GM21526 (cell line): ENCODE results near the gene CEACAM1.
"Not testable (repeated sequence)": the region's sequence is repeated elsewhere in the genome, so short reads cannot be mapped to it uniquely, and the experiment has no call there.

ENCODE experiments used
- ATAC-seq: cut with Tn5 transposase; IDR thresholded peaks from one replicate; pipeline ENCODE4 v1.9.1; 2021; ENCODE audit warnings: moderate library complexity; ENCODE audit not compliant: unreplicated experiment, low FRiP score

The CEACAM1 gene

GRCh38 chr19:42514449-42514848, 13.8 kb downstream of the CEACAM1 start:
- no peak for ATAC-seq

- no peak for ATAC-seq
These were observed 15.5 kb downstream of the CEACAM1 start for GRCh38 chr19:42512743-42513304.

- ATAC-seq = no peak
These were observed 16.1 kb downstream of the CEACAM1 start for GRCh38 chr19:42512130-42512636.

GRCh38 chr19:42511340-42511739, 16.9 kb downstream of the CEACAM1 start:
- ATAC-seq = no peak

GRCh38 chr19:42508892-42509444, 19.3 kb downstream of the CEACAM1 start:
- no peak for ATAC-seq

- no peak for ATAC-seq
These were observed 23.2 kb downstream of the CEACAM1 start for GRCh38 chr19:42505066-42505465.

- ATAC-seq = no peak
These were observed 26.5 kb downstream of the CEACAM1 start for GRCh38 chr19:42501733-42502132.

GRCh38 chr19:42501243-42501642, 27.0 kb downstream of the CEACAM1 start:
- ATAC-seq = not testable (repeated sequence)

- ATAC-seq = no peak
These were observed 30.0 kb downstream of the CEACAM1 start for GRCh38 chr19:42498169-42498757.

- ATAC-seq = peak; percentile 55
These were observed 30.7 kb downstream of the CEACAM1 start for GRCh38 chr19:42497492-42498168.

- ATAC-seq = no peak
These were observed 31.7 kb downstream of the CEACAM1 start for GRCh38 chr19:42496460-42497133.

- ATAC-seq = no peak
These were observed 32.6 kb downstream of the CEACAM1 start for GRCh38 chr19:42495663-42496062.

- no peak for ATAC-seq
These were observed 34.0 kb downstream of the CEACAM1 start for GRCh38 chr19:42494321-42494720.

- no peak for ATAC-seq
These were observed 39.3 kb downstream of the CEACAM1 start for GRCh38 chr19:42488783-42489521.

GRCh38 chr19:42487798-42488178, 40.5 kb downstream of the CEACAM1 start:
- ATAC-seq = no peak

GRCh38 chr19:42487032-42487797, 41.1 kb downstream of the CEACAM1 start:
- no peak for ATAC-seq

GRCh38 chr19:42485036-42485435, 43.2 kb downstream of the CEACAM1 start:
- ATAC-seq = not testable (repeated sequence)

GRCh38 chr19:42480335-42481095, 47.8 kb downstream of the CEACAM1 start:
- ATAC-seq = no peak

GRCh38 chr19:42479736-42480135, 48.5 kb downstream of the CEACAM1 start:
- no peak for ATAC-seq
